ENCODE data around the gene SLC4A5.
"Not testable (repeated sequence)": the region's sequence is repeated elsewhere in the genome, so short reads cannot be mapped to it uniquely, and the experiment has no call there.

SLC4A5 gene

GRCh38 chr2:74194799-74195198 is 148.4 kb downstream of the SLC4A5 start:
- DNase-seq: no peak

- DNase-seq: no peak
These were observed 151.4 kb downstream of the SLC4A5 start for GRCh38 chr2:74191596-74192380.

GRCh38 chr2:74188696-74189095 is 154.5 kb downstream of the SLC4A5 start:
- DNase-seq: no peak

- DNase-seq: no peak
These were observed 155.1 kb downstream of the SLC4A5 start for GRCh38 chr2:74188018-74188601.

GRCh38 chr2:74186706-74187105 is 156.5 kb downstream of the SLC4A5 start:
- DNase-seq: not testable (repeated sequence)

GRCh38 chr2:74186038-74186437 is 157.2 kb downstream of the SLC4A5 start:
- DNase-seq: peak in 1 of 2 donors; percentile 20

- no peak for DNase-seq
These were observed 159.3 kb downstream of the SLC4A5 start for GRCh38 chr2:74183878-74184277.

GRCh38 chr2:74181739-74182138 is 161.5 kb downstream of the SLC4A5 start:
- DNase-seq: no peak

GRCh38 chr2:74179063-74179865 is 164.0 kb downstream of the SLC4A5 start:
- DNase-seq: no peak

GRCh38 chr2:74178211-74179062 is 164.8 kb downstream of the SLC4A5 start, which contains the start of gene MOB1A:
MOB1A (minus strand) TSS chr2:74178879; CDS start chr2:74178674, 205 bp downstream.
- peak; percentile 97 to 98 for DNase-seq

- DNase-seq: no peak
These were observed 165.5 kb downstream of the SLC4A5 start for GRCh38 chr2:74177696-74178095.

GRCh38 chr2:74174909-74175308 is 168.3 kb downstream of the SLC4A5 start:
- no peak for DNase-seq

GRCh38 chr2:74168739-74169138 is 174.5 kb downstream of the SLC4A5 start:
- no peak for DNase-seq

All from activated CD4-positive, alpha-beta T cell treated with anti-CD3 and anti-CD28 coated beads for 4 hours (primary cell).